WTC11 (cell line): ENCODE measurements around the gene PLA1A. TPM values are rescaled to one million over a fixed set of nuclear protein-coding genes. Genes with fewer than 3 reads are reported as not detected.

Experiments
- ATAC-seq: fragments of 200-7000 bp; cut with Tn5 transposase; 2 replicates; pipeline ENCODE4 v1.10.0; 2021; ENCODE audit warnings: mild to moderate bottlenecking, moderate library complexity
- CTCF ChIA-PET: fragments of 300-600 bp; sonication (Branson Sonifier 250); formaldehyde crosslinking; loops from one replicate; lab custom pipeline; 2021; ENCODE audit warnings: antibody characterized with exemption; lab: Charles Lee
- POLR2A ChIA-PET: fragments of 350-600 bp; sonication (Branson Sonifier 250); formaldehyde crosslinking; loops from one replicate; lab custom pipeline; 2021; ENCODE audit warnings: antibody characterized with exemption; lab: Charles Lee
- DNase-seq: peaks from one replicate; pipeline ENCODE4 v3.0.0; 2021; ENCODE audit warnings: low spot score
- H3K27ac Mint-ChIP-seq: 2 replicates; pipeline ENCODE4 v1.8.0; 2021; ENCODE audit warnings: mixed read lengths
- H3K27me3 Mint-ChIP-seq: 2 replicates; pipeline ENCODE4 v1.8.0; 2021; ENCODE audit warnings: low read depth, mild to moderate bottlenecking, moderate library complexity, mixed read lengths
- H3K36me3 Mint-ChIP-seq: 2 replicates; pipeline ENCODE4 v1.8.0; 2021; ENCODE audit warnings: mixed read lengths
- H3K4me1 Mint-ChIP-seq: 2 replicates; pipeline ENCODE4 v1.8.0; 2022; ENCODE audit warnings: mixed read lengths
- H3K4me3 Mint-ChIP-seq: 2 replicates; pipeline ENCODE4 v1.8.0; 2021; ENCODE audit warnings: mild to moderate bottlenecking, moderate library complexity, mixed read lengths
- H3K9me3 Mint-ChIP-seq: 2 replicates; pipeline ENCODE4 v1.8.0; 2021; ENCODE audit warnings: mixed read lengths
- ATF1 ChIP-seq: sonication (generic); formaldehyde crosslinking; IDR thresholded peaks from 2 replicates; pipeline ENCODE4 v1.8.1; 2023; ENCODE audit warnings: mild to moderate bottlenecking, moderate library complexity, missing genetic modification reagents
- E2F1 ChIP-seq: sonication (generic); formaldehyde crosslinking; IDR thresholded peaks from 2 replicates; pipeline ENCODE4 v1.8.0; 2022; ENCODE audit warnings: mild to moderate bottlenecking, missing genetic modification reagents
- E2F5 ChIP-seq: sonication (generic); formaldehyde crosslinking; IDR thresholded peaks from 2 replicates; pipeline ENCODE4 v1.8.1; 2022; ENCODE audit warnings: mild to moderate bottlenecking, moderate library complexity, missing genetic modification reagents
- ELF4 ChIP-seq: sonication (generic); formaldehyde crosslinking; IDR thresholded peaks from 2 replicates; pipeline ENCODE4 v1.8.1; 2022; ENCODE audit warnings: low read depth, mild to moderate bottlenecking, moderate library complexity, missing genetic modification reagents
- GRHL2 ChIP-seq: fragments of 250-450 bp; sonication (Bioruptor Pico); IDR thresholded peaks from 2 replicates; pipeline ENCODE4 v1.8.0; 2022; ENCODE audit warnings: mild to moderate bottlenecking, moderate library complexity; ENCODE audit not compliant: insufficient replicate concordance, severe bottlenecking
- GTF2I ChIP-seq: fragments of 250-450 bp; sonication (Bioruptor Pico); conservative IDR thresholded peaks from 2 replicates; pipeline ENCODE4 v1.4.0; 2021; ENCODE audit warnings: mild to moderate bottlenecking
- JAZF1 ChIP-seq: fragments of 250-450 bp; sonication (Bioruptor Pico); IDR thresholded peaks from 2 replicates; pipeline ENCODE4 v1.9.0; 2021; ENCODE audit warnings: moderate library complexity, mild to moderate bottlenecking, inconsistent platforms
- JUN ChIP-seq: sonication (generic); formaldehyde crosslinking; IDR thresholded peaks from 2 replicates; pipeline ENCODE4 v1.8.0; 2023; ENCODE audit warnings: mild to moderate bottlenecking, missing genetic modification reagents
- MAX ChIP-seq: sonication (generic); formaldehyde crosslinking; IDR thresholded peaks from 2 replicates; pipeline ENCODE4 v1.8.0; 2022; ENCODE audit warnings: mild to moderate bottlenecking, missing genetic modification reagents
- MLX ChIP-seq: sonication (generic); formaldehyde crosslinking; IDR thresholded peaks from 2 replicates; pipeline ENCODE4 v1.8.1; 2023; ENCODE audit warnings: mild to moderate bottlenecking, missing genetic modification reagents, moderate library complexity
- MXD4 ChIP-seq: fragments of 250-450 bp; sonication (Bioruptor Pico); IDR thresholded peaks from 2 replicates; pipeline ENCODE4 v1.8.0; 2021; ENCODE audit warnings: mild to moderate bottlenecking, moderate library complexity, borderline replicate concordance
- NR1H2 ChIP-seq: sonication (generic); formaldehyde crosslinking; IDR thresholded peaks from 2 replicates; pipeline ENCODE4 v1.9.0; 2021; ENCODE audit warnings: mild to moderate bottlenecking, moderate library complexity, missing genetic modification reagents
- PREB ChIP-seq: sonication (generic); formaldehyde crosslinking; IDR thresholded peaks from 2 replicates; pipeline ENCODE4 v1.8.1; 2022; ENCODE audit warnings: mild to moderate bottlenecking, missing genetic modification reagents, moderate library complexity, borderline replicate concordance
- SOX15 ChIP-seq: fragments of 250-450 bp; sonication (Bioruptor Pico); IDR thresholded peaks from 2 replicates; pipeline ENCODE4 v1.9.0; 2021; ENCODE audit warnings: mild to moderate bottlenecking
- TCF7 ChIP-seq: sonication (generic); formaldehyde crosslinking; IDR thresholded peaks from 2 replicates; pipeline ENCODE4 v1.8.0; 2022; ENCODE audit warnings: mild to moderate bottlenecking, low read depth, missing genetic modification reagents, moderate library complexity
- USF2 ChIP-seq: sonication (generic); formaldehyde crosslinking; IDR thresholded peaks from 2 replicates; pipeline ENCODE4 v1.8.1; 2023; ENCODE audit warnings: mild to moderate bottlenecking, missing genetic modification reagents, moderate library complexity
- ZNF219 ChIP-seq: sonication (generic); formaldehyde crosslinking; IDR thresholded peaks from 2 replicates; pipeline ENCODE4 v1.8.0; 2023; ENCODE audit warnings: missing genetic modification reagents, mild to moderate bottlenecking, borderline replicate concordance
- ZNF232 ChIP-seq: sonication (generic); formaldehyde crosslinking; IDR thresholded peaks from 2 replicates; pipeline ENCODE4 v1.8.0; 2022; ENCODE audit warnings: mild to moderate bottlenecking, missing genetic modification reagents
- ZNF263 ChIP-seq: sonication (generic); formaldehyde crosslinking; IDR thresholded peaks from 2 replicates; pipeline ENCODE4 v1.8.1; 2022; ENCODE audit warnings: low read depth, mild to moderate bottlenecking, moderate library complexity, missing genetic modification reagents
- ZNF281 ChIP-seq: sonication (generic); formaldehyde crosslinking; IDR thresholded peaks from 2 replicates; pipeline ENCODE4 v1.8.0; 2023; ENCODE audit warnings: mild to moderate bottlenecking, missing genetic modification reagents
- ZNF317 ChIP-seq: sonication (generic); formaldehyde crosslinking; IDR thresholded peaks from 2 replicates; pipeline ENCODE4 v1.8.1; 2023; ENCODE audit warnings: low read depth, mild to moderate bottlenecking, moderate library complexity, missing genetic modification reagents, borderline replicate concordance
- ZNF396 ChIP-seq: fragments of 250-450 bp; sonication (Bioruptor Pico); IDR thresholded peaks from 2 replicates; pipeline ENCODE4 v1.8.0; 2021; ENCODE audit warnings: mild to moderate bottlenecking, moderate library complexity, borderline replicate concordance
- ZNF416 ChIP-seq: fragments of 250-450 bp; sonication (Bioruptor Pico); IDR thresholded peaks from 2 replicates; pipeline ENCODE4 v1.9.0; 2021; ENCODE audit warnings: mild to moderate bottlenecking, inconsistent platforms
- ZNF512 ChIP-seq: sonication (generic); formaldehyde crosslinking; IDR thresholded peaks from 2 replicates; pipeline ENCODE4 v1.8.1; 2022; ENCODE audit warnings: missing genetic modification reagents, borderline replicate concordance
- ZNF671 ChIP-seq: fragments of 250-450 bp; sonication (Bioruptor Pico); IDR thresholded peaks from 2 replicates; pipeline ENCODE4 v1.8.0; 2021; ENCODE audit warnings: mild to moderate bottlenecking
- total RNA-seq: library from RNA; stranded (reverse); gene quantifications from 3 replicates; pipeline ENCODE4 v1.2.3, GENCODE V29; 2021

The PLA1A gene
- total RNA-seq, 1 experiment from 2014 or later: not detected

GRCh38 chr3:119589102-119589773 is 8.4 kb upstream of the PLA1A start:
- CTCF ChIA-PET: interaction anchor here (1.0 to 1.4 kb wide), 4 partner anchors 10 to 12 kb away, joined by 3 to 7 read pairs (median 4); no protein-coding TSS in a partner anchor
- no peak for TF ChIP-seq ZNF512 (CRISPR knock-in tag)
- TF ChIP-seq ELF4: no peak
- no peak for TF ChIP-seq ZNF281 (CRISPR knock-in tag)
- TF ChIP-seq MAX: no peak
- TF ChIP-seq PREB: no peak
- no peak for TF ChIP-seq ZNF263 (CRISPR knock-in tag)
- no peak for TF ChIP-seq ZNF219 (CRISPR knock-in tag)
- no peak for TF ChIP-seq GTF2I (CRISPR knock-in tag)
- TF ChIP-seq JUN (CRISPR knock-in tag): no peak
- TF ChIP-seq E2F1 (CRISPR knock-in tag): no peak
- no peak for TF ChIP-seq NR1H2 (CRISPR knock-in tag)
- no peak for TF ChIP-seq USF2 (CRISPR knock-in tag)
- no peak for TF ChIP-seq ZNF416 (CRISPR knock-in tag)
- TF ChIP-seq JAZF1 (CRISPR knock-in tag): no peak
- no peak for TF ChIP-seq MLX (CRISPR knock-in tag)
- Mint-ChIP-seq H3K4me3 (no peak overlapping the region), H3K36me3 (no peaks in the 10 kb centered on the region), H3K27me3 (peaks cover 4% of the 10 kb centered on the region), H3K27ac (no peak overlapping the region), H3K9me3 (peaks cover 4% of the 10 kb centered on the region; the same call in 1 of the 2 replicates), H3K4me1 (peaks cover 15% of the 10 kb centered on the region)
- peak; percentile 38; the same call in 1 of the 2 replicates for ATAC-seq
- no peak for DNase-seq
- POLR2A ChIA-PET: no interaction called here

GRCh38 chr3:119590706-119591105 is 7.0 kb upstream of the PLA1A start:
- Mint-ChIP-seq H3K9me3 (peaks cover 4% of the 10 kb centered on the region; the same call in 1 of the 2 replicates), H3K27ac (no peak overlapping the region), H3K36me3 (no peaks in the 10 kb centered on the region), H3K27me3 (peaks cover 4% of the 10 kb centered on the region), H3K4me1 (peaks cover 15% of the 10 kb centered on the region), H3K4me3 (no peak overlapping the region)
- ChIA-PET CTCF (interaction anchor here (1.4 kb wide), 1 partner anchor 10 kb away, joined by 6 read pairs; no protein-coding TSS in a partner anchor), POLR2A (no interaction called here)
- ATAC-seq (no peak), DNase-seq (no peak)
- TF ChIP-seq ATF1 (CRISPR knock-in tag) (no peak), E2F5 (CRISPR knock-in tag) (no peak), MLX (CRISPR knock-in tag) (no peak), GRHL2 (CRISPR knock-in tag) (no peak), TCF7 (CRISPR knock-in tag) (no peak), ZNF232 (CRISPR knock-in tag) (no peak), MXD4 (CRISPR knock-in tag) (no peak), ZNF416 (CRISPR knock-in tag) (no peak), ZNF671 (CRISPR knock-in tag) (no peak), SOX15 (no peak), ZNF396 (CRISPR knock-in tag) (no peak), ZNF317 (CRISPR knock-in tag) (no peak)
